GM12872 (cell line): Measurements from ENCODE around the gene FHL1.

Experiments used
- CTCF ChIP-seq: IDR thresholded peaks from 3 replicates; pipeline ENCODE4 v1.5.1; 2011; ENCODE audit warnings: low read depth, mild to moderate bottlenecking, low read length, moderate library complexity; ENCODE audit not compliant: insufficient read depth

The FHL1 gene

DNA sequence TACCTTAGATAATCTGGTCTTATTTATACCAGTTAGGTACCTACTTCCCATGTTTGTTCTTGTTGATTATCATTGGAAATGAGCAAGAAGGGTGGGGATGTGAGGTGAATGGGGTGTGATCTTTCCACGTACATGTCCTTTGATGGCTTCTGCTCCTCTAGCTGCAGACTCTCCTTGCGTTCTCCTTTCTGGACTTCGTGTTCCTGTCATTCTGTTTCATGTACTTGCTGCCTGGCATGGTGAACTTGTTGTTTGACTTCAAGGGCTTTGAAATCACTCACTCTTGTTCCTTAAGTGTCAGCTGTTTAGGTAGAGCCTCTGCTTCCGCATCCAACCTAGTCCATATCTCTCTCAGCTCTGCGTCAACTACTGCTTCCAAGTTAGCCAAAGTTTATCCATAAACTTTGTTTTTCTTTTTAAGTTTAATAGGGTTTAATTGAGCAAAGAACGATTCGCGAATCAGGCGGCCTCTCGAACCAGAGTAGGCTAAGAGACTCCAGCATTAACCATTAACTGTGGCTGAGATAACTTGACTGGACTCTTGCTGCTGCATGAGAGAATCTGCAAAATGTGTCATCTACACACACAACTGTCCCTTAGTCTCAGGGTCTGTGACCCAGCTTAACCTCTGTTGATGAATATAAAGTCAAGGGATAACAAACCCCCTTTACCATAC, 42.8 kb downstream of the FHL1 start:
- no peak for TF ChIP-seq CTCF

DNA sequence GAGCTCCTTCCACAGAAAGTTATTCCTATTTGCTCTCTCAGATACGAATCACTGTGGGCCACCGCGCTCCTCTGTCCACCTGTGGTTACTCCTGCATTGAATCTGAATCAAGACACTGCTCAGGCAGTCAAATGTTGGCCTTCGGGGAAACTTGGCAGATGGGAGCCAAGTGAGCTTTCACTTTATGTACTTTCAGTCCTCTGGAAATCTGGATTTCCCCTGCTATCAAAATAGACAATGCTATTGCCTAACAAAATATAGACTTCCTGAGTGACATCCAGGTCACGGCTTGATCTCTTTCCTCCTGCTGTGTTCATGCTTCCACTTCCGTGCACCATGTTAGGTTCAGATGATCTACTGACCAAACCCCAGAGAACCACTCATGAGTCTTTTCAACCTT, 43.8 kb downstream of the FHL1 start:
- TF ChIP-seq CTCF = no peak

GRCh38 chrX:136192135-136192534, 44.8 kb downstream of the FHL1 start:
- TF ChIP-seq CTCF = no peak

DNA sequence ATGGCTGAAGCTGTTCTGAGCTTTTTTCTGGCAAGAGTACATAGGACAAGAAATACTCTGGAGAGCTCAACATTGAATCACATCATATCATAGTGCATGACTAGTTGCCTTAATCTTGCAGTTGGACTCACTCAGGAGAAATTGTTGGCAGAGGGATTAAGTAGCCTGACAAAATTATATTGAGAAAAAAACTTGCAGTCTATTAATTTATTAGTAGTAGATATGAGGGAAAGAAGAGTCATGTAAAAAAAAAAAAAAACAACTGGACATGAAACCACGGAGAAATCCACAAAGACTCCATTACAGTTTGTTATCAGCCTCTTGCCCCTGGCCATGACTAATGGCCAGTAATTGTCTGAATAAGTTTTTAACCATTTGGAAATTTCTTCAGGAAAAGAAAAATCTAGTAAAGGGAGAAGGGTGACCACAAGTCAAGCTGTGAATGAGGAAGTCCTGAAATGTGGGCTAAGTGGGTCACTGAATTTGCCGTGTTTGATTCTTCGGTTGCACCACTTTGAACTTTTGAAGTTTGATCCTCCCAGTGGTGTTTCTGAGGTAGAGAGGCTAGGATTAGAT, 45.6 kb downstream of the FHL1 start:
- no peak for TF ChIP-seq CTCF

DNA sequence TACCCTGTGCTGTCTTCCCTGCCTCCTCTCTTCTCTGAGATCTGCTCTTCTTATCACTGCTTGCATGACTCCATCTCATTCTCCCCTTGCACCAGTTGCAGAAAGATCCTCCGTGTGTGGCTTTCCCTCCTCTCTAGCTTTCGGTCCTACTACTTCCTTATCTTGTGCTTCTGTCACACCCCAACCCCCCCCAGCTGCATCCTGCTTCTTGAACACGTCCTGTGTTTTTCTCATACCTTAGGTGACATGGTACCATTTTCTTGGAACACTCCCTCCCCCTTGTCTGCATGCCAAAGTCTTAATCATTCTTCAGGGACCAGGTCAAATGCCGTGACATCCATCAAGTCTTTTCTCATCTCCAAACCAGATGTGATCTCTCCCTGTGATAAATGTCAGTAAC, 46.4 kb downstream of the FHL1 start:
- no peak for TF ChIP-seq CTCF

DNA sequence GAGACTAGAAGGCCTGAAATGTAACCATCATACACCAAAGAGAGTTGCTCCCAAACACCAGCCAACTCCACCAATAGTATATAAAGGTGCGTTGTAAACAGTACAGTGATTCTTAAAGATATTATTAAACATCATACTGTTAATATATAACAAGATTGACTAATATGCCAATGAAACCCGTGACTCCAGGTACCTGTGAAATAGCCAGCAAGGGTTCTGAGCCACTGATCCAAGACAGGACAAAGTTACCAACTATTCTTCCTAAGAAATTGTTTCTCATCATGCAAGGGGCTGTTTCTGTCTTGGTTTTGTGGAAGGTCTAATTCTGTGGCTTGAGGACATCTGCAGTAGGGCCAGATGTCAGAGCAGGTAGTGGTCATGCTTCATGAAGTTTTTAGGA, 47.2 kb downstream of the FHL1 start:
- TF ChIP-seq CTCF = no peak

- no peak for TF ChIP-seq CTCF
Measured at GRCh38 chrX:136195247-136195646, 47.9 kb downstream of the FHL1 start.
